Jurkat, Clone E6-1 (cell line): ENCODE data around the gene TNRC6B.
"Not testable (repeated sequence)": the region's sequence is repeated elsewhere in the genome, so short reads cannot be mapped to it uniquely, and the experiment has no call there.

Experiments
- DNase-seq: peaks from one replicate; pipeline ENCODE4 v3.0.0-alpha.2; 2011; ENCODE audit warnings: low read depth, low spot score
- H3K4me3 ChIP-seq: 2 replicates; pipeline ENCODE4 v1.5.1; 2011; ENCODE audit warnings: mild to moderate bottlenecking, low read length, control low read depth, moderate library complexity

The TNRC6B gene

GRCh38 chr22:40203572-40203971 is 25.8 kb downstream of the TNRC6B start:
- no peak overlapping the region for H3K4me3 ChIP-seq
- DNase-seq: peak; percentile 53

GRCh38 chr22:40204321-40205116 is 26.8 kb downstream of the TNRC6B start:
- DNase-seq: no peak
- no peak overlapping the region for H3K4me3 ChIP-seq

- no peak overlapping the region for H3K4me3 ChIP-seq
- DNase-seq: no peak
Observed at GRCh38 chr22:40206561-40206960, 28.8 kb downstream of the TNRC6B start.

GRCh38 chr22:40210818-40211217 is 33.1 kb downstream of the TNRC6B start:
- DNase-seq: no peak

GRCh38 chr22:40211476-40212054 is 33.8 kb downstream of the TNRC6B start:
- H3K4me3 ChIP-seq: no peak overlapping the region
- no peak for DNase-seq

More at GRCh38 chr22:40210818-40211217, 33.1 kb downstream of the TNRC6B start:
- no peak overlapping the region for H3K4me3 ChIP-seq

- no peak for DNase-seq
- H3K4me3 ChIP-seq: no peak overlapping the region
Observed at GRCh38 chr22:40212121-40212520, 34.4 kb downstream of the TNRC6B start.

- no peak overlapping the region for H3K4me3 ChIP-seq
- peak; percentile 32 for DNase-seq
Observed at GRCh38 chr22:40213478-40213877, 35.8 kb downstream of the TNRC6B start.

GRCh38 chr22:40215266-40215665 is 37.5 kb downstream of the TNRC6B start:
- DNase-seq: no peak
- no peak overlapping the region for H3K4me3 ChIP-seq

GRCh38 chr22:40216041-40216756 is 38.5 kb downstream of the TNRC6B start:
- H3K4me3 ChIP-seq: no peak overlapping the region
- peak; percentile 41 for DNase-seq

GRCh38 chr22:40218152-40218551 is 40.4 kb downstream of the TNRC6B start:
- H3K4me3 ChIP-seq: no peak overlapping the region
- no peak for DNase-seq

- no peak for DNase-seq
- H3K4me3 ChIP-seq: no peak overlapping the region
Observed at GRCh38 chr22:40218723-40219294, 41.1 kb downstream of the TNRC6B start.

GRCh38 chr22:40220316-40221054 is 42.8 kb downstream of the TNRC6B start:
- H3K4me3 ChIP-seq: no peak overlapping the region
- DNase-seq: no peak

- no peak overlapping the region for H3K4me3 ChIP-seq
- DNase-seq: no peak
Observed at GRCh38 chr22:40221055-40221414, 43.3 kb downstream of the TNRC6B start.

- not testable (repeated sequence) for H3K4me3 ChIP-seq, DNase-seq
Observed at GRCh38 chr22:40222979-40223378, 45.3 kb downstream of the TNRC6B start.

GRCh38 chr22:40224702-40225101 is 47.0 kb downstream of the TNRC6B start:
- no peak for DNase-seq
- no peak overlapping the region for H3K4me3 ChIP-seq

GRCh38 chr22:40226620-40227019 is 48.9 kb downstream of the TNRC6B start:
- H3K4me3 ChIP-seq: no peak overlapping the region
- no peak for DNase-seq

GRCh38 chr22:40231618-40232313 is 54.0 kb downstream of the TNRC6B start:
- DNase-seq: no peak
- no peak overlapping the region for H3K4me3 ChIP-seq

- no peak overlapping the region for H3K4me3 ChIP-seq
- DNase-seq: no peak
Observed at GRCh38 chr22:40232624-40233023, 54.9 kb downstream of the TNRC6B start.

GRCh38 chr22:40233886-40234285 is 56.2 kb downstream of the TNRC6B start:
- no peak overlapping the region for H3K4me3 ChIP-seq

More at GRCh38 chr22:40233886-40234285, 56.2 kb downstream of the TNRC6B start:
- no peak for DNase-seq
